K562 (cell line): Measurements from ENCODE around the gene C1QA.

Source experiments
- MAX ChIP-seq: sonication (generic); formaldehyde crosslinking; IDR thresholded peaks from 2 replicates; pipeline ENCODE4 v1.9.0; 2022; ENCODE audit warnings: mild to moderate bottlenecking, missing genetic modification reagents
- SRSF1 ChIP-seq: fragments of 200-400 bp; formaldehyde crosslinking; IDR thresholded peaks from 2 replicates; pipeline ENCODE4 v1.6.1; 2017; ENCODE audit warnings: mild to moderate bottlenecking, low read depth, low read length, moderate library complexity
- TBP ChIP-seq: optimal IDR thresholded peaks from 2 replicates; pipeline ENCODE3; 2011; ENCODE audit warnings: low read depth, low read length, improper control_type of control experiment
- TFE3 ChIP-seq: fragments of 450-650 bp; formaldehyde crosslinking; IDR thresholded peaks from 2 replicates; pipeline ENCODE4 v1.4.0; 2020; ENCODE audit warnings: mild to moderate bottlenecking, mixed read lengths
- ZNF696 ChIP-seq: fragments of 250-450 bp; sonication (Bioruptor Pico); conservative IDR thresholded peaks from 2 replicates; pipeline ENCODE4 v1.4.0; 2020; ENCODE audit warnings: mild to moderate bottlenecking, moderate library complexity

- TF ChIP-seq ZNF696 (CRISPR knock-in tag) (no peak), TFE3 (no peak), SRSF1 (no peak), MAX (CRISPR knock-in tag) (no peak), TBP (no peak)
Measured at GRCh38 chr1:22602060-22602740, 34.2 kb upstream of the C1QA start.
